ENCODE results near the gene BCOR.

BCOR gene

GRCh38 chrX:40145923-40146261, 48.1 kb upstream of the BCOR start:
- Histone ChIP-seq H3K27me3 (ENCODE audit: insufficient read depth, low read length, poor library complexity, severe bottlenecking) (no peaks in the 10 kb centered on the region), H3K4me1 (ENCODE audit: insufficient read depth, low read length, poor library complexity, severe bottlenecking) (peaks cover 56% of the 10 kb centered on the region), H4K20me1 (ENCODE audit: insufficient read depth, low read length, poor library complexity, severe bottlenecking) (peaks cover 3% of the 10 kb centered on the region), H3K4me2 (ENCODE audit: low read depth, low read length, poor library complexity, severe bottlenecking) (peak overlapping the region; percentile 87), H3K9ac (ENCODE audit: low read depth, low read length, poor library complexity, severe bottlenecking) (peak overlapping the region; percentile 96), H3K36me3 (ENCODE audit: insufficient read depth, low read length) (no peaks in the 10 kb centered on the region), H2AFZ (ENCODE audit: low read length) (no peak overlapping the region), H3K4me3 (ENCODE audit: low read length, poor library complexity, severe bottlenecking) (peak overlapping the region; percentile 77), H3K9me3 (ENCODE audit: insufficient read depth, low read depth, low read length) (no peaks in the 10 kb centered on the region), H3F3A (ENCODE audit: low read depth) (no peaks in the 10 kb centered on the region), H3K9me2 (replicated peaks; ENCODE audit: low read depth, low read length) (no peaks in the 10 kb centered on the region), H3K79me2 (ENCODE audit: insufficient read depth, low read length) (peaks cover 86% of the 10 kb centered on the region)
- TF ChIP-seq EZH2phosphoT487 (IDR thresholded peaks at IDR 0.05; ENCODE audit: borderline replicate concordance), result no peak
- TF ChIP-seq, protein P1, sequence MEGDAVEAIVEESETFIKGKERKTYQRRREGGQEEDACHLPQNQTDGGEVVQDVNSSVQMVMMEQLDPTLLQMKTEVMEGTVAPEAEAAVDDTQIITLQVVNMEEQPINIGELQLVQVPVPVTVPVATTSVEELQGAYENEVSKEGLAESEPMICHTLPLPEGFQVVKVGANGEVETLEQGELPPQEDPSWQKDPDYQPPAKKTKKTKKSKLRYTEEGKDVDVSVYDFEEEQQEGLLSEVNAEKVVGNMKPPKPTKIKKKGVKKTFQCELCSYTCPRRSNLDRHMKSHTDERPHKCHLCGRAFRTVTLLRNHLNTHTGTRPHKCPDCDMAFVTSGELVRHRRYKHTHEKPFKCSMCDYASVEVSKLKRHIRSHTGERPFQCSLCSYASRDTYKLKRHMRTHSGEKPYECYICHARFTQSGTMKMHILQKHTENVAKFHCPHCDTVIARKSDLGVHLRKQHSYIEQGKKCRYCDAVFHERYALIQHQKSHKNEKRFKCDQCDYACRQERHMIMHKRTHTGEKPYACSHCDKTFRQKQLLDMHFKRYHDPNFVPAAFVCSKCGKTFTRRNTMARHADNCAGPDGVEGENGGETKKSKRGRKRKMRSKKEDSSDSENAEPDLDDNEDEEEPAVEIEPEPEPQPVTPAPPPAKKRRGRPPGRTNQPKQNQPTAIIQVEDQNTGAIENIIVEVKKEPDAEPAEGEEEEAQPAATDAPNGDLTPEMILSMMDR (conservative IDR thresholded peaks at IDR 0.05; ENCODE audit: low read length), result no peak

DNA sequence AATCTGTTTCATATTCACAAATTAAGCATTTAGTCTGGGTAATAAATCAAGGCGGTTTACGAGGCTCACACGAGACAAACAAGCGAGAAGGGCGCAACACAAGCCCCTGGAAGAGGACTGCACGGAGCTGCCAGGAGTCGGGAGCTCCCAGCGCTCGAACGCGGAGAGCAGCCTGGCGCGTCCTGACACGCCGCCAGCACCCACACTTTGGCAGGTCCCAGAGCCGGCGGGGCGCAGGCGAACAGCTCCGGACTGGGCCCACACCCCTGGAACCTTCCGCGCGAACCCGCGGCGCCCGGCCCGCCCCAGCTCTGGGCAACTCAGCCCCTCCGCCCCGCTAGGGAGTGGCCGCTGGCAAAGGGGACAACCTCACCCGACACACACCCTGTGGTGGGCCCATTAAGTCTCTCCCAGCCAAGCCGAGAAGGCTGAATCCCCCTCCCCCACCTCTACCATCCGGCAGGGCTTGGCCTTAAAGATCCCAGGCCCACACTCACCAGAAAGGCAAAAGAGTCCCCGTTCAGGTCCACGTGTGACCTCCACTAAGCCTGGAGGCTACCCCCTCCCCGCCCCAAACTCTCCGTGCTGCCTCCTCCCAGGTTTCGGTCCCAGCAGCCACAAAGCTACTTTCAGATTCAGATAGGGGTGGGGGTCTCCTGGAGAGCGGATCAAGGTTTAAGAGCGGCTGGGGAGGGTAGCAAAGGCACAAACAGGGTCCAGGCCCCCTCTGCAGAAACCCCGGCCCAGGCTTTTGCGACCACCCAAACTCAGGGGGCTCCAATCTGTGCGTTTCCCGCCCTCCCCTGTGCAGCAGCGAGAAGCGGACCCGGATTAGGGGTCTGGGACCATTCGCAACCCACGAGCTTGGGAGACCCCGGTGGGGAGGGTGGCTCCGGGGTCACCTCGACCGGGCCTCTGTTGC, 47.5 kb upstream of the BCOR start:
- no peaks in the 10 kb centered on the region for H3K27me3 ChIP-seq (ENCODE audit: insufficient read depth, low read length, poor library complexity, severe bottlenecking)
- peak overlapping the region; percentile 87 for H3K4me2 ChIP-seq (ENCODE audit: low read depth, low read length, poor library complexity, severe bottlenecking)
- H3K4me1 ChIP-seq (ENCODE audit: insufficient read depth, low read length, poor library complexity, severe bottlenecking), result peaks cover 50% of the 10 kb centered on the region
- no peaks in the 10 kb centered on the region for H3F3A ChIP-seq (ENCODE audit: low read depth)
- no peaks in the 10 kb centered on the region for H3K36me3 ChIP-seq (ENCODE audit: insufficient read depth, low read length)
- peak overlapping the region; percentile 96 for H3K9ac ChIP-seq (ENCODE audit: low read depth, low read length, poor library complexity, severe bottlenecking)
- H3K9me3 ChIP-seq (ENCODE audit: insufficient read depth, low read depth, low read length), result no peaks in the 10 kb centered on the region
- H4K20me1 ChIP-seq (ENCODE audit: insufficient read depth, low read length, poor library complexity, severe bottlenecking), result peaks cover 3% of the 10 kb centered on the region
- no peak overlapping the region for H2AFZ ChIP-seq (ENCODE audit: low read length)
- no peak for TF ChIP-seq EZH2phosphoT487 (IDR thresholded peaks at IDR 0.05; ENCODE audit: borderline replicate concordance)
- TF ChIP-seq, protein P1 (conservative IDR thresholded peaks at IDR 0.05; ENCODE audit: low read length), result no peak
- peaks cover 91% of the 10 kb centered on the region for H3K79me2 ChIP-seq (ENCODE audit: insufficient read depth, low read length)
- H3K4me3 ChIP-seq (ENCODE audit: low read length, poor library complexity, severe bottlenecking), result peak overlapping the region; percentile 77
- H3K9me2 ChIP-seq (replicated peaks; ENCODE audit: low read depth, low read length), result no peaks in the 10 kb centered on the region

GRCh38 chrX:40144576-40144975, 46.8 kb upstream of the BCOR start:
- H4K20me1 ChIP-seq (ENCODE audit: insufficient read depth, low read length, poor library complexity, severe bottlenecking), result peaks cover 3% of the 10 kb centered on the region
- TF ChIP-seq EZH2phosphoT487 (IDR thresholded peaks at IDR 0.05; ENCODE audit: borderline replicate concordance), result no peak
- TF ChIP-seq, protein P1 (conservative IDR thresholded peaks at IDR 0.05; ENCODE audit: low read length), result no peak
- H3K4me2 ChIP-seq (ENCODE audit: low read depth, low read length, poor library complexity, severe bottlenecking), result peak overlapping the region; percentile 87
- H3K27me3 ChIP-seq (ENCODE audit: insufficient read depth, low read length, poor library complexity, severe bottlenecking), result no peaks in the 10 kb centered on the region
- H3K4me1 ChIP-seq (ENCODE audit: insufficient read depth, low read length, poor library complexity, severe bottlenecking), result peaks cover 43% of the 10 kb centered on the region
- H3K9me2 ChIP-seq (replicated peaks; ENCODE audit: low read depth, low read length), result no peaks in the 10 kb centered on the region
- no peaks in the 10 kb centered on the region for H3K36me3 ChIP-seq (ENCODE audit: insufficient read depth, low read length)
- H3K9me3 ChIP-seq (ENCODE audit: insufficient read depth, low read depth, low read length), result no peaks in the 10 kb centered on the region
- H3K79me2 ChIP-seq (ENCODE audit: insufficient read depth, low read length), result peaks cover 91% of the 10 kb centered on the region
- no peaks in the 10 kb centered on the region for H3F3A ChIP-seq (ENCODE audit: low read depth)
- H3K4me3 ChIP-seq (ENCODE audit: low read length, poor library complexity, severe bottlenecking), result peak overlapping the region; percentile 77
- H3K9ac ChIP-seq (ENCODE audit: low read depth, low read length, poor library complexity, severe bottlenecking), result peak overlapping the region; percentile 96
- no peak overlapping the region for H2AFZ ChIP-seq (ENCODE audit: low read length)
